Tibial artery (tissue), 4 donors: Measurements from ENCODE around the gene SMYD3.

Source experiments
- DNase-seq, 2 donors: peaks; one replicate each; pipeline ENCODE4 v3.0.0-alpha.2; 2019
- H3K27ac ChIP-seq, 2 donors: fragments of 200-600 bp; sonication (generic) in 1 of 2; 1 replicate in 1 of 2; 2 replicates in 1 of 2; pipeline ENCODE4 v1.5.1; 2018 to 2019; ENCODE audit warnings: mild to moderate bottlenecking in 1 of 2
- H3K27me3 ChIP-seq, 2 donors: fragments of 200-600 bp; sonication (generic) in 1 of 2; one replicate each; pipeline versions ENCODE4 v1.5.1 to v1.6.0; 2016 to 2019
- H3K36me3 ChIP-seq, 3 donors: fragments of 200-600 bp; sonication (generic) in 2 of 3; one replicate each; pipeline ENCODE4 v1.5.1; 2016 to 2019; ENCODE audit warnings: mild to moderate bottlenecking in 2 of 3
- H3K4me1 ChIP-seq, 4 donors: fragments of 200-600 bp; sonication (generic) in 2 of 4; 1 replicate in 3 of 4; 2 replicates in 1 of 4; pipeline ENCODE4 v1.5.1; 2016 to 2019
- H3K4me3 ChIP-seq, 2 donors: fragments of 200-600 bp; sonication (generic) in 1 of 2; 1 replicate in 1 of 2; 2 replicates in 1 of 2; pipeline ENCODE4 v1.5.1; 2018 to 2019; ENCODE audit warnings: mild to moderate bottlenecking in 2 of 2
- H3K9me3 ChIP-seq, 3 donors: fragments of 200-600 bp; sonication (generic) in 1 of 3; one replicate each; pipeline ENCODE4 v1.5.1; 2016 to 2019
- CTCF ChIP-seq, 2 experiments: fragments of 200-600 bp in 1 of 2; fragments of 450-650 bp in 1 of 2; IDR thresholded peaks; one replicate each; pipeline ENCODE4 v1.5.1; 2017 to 2019; ENCODE audit warnings: antibody characterized with exemption in 2 of 2, mild to moderate bottlenecking in 1 of 2, moderate library complexity in 1 of 2
- intact Hi-C: fragments of 100-400 bp; cut with DNase I; formaldehyde crosslinking; loops from one replicate; pipeline ENCODE4 v1.15.0; 2023; ENCODE audit warnings: low total_unique reads

SMYD3 gene

GRCh38 chr1:245929224-245929623 lies 577.9 kb downstream of the SMYD3 start:
- no peak overlapping the region for H3K4me3 ChIP-seq
- no peaks in the 10 kb centered on the region for H3K4me1 ChIP-seq
- DNase-seq, result no peak
- intact Hi-C loops, result no loop called here
- H3K27me3 ChIP-seq, result no peaks in the 10 kb centered on the region
- no peak for TF ChIP-seq CTCF (IDR thresholded peaks at IDR 0.05)
- no peak overlapping the region for H3K27ac ChIP-seq
- H3K36me3 ChIP-seq, result peaks cover 0 to 7% (median 0%) of the 10 kb centered on the region in 3 donors
- no peaks in the 10 kb centered on the region for H3K9me3 ChIP-seq

GRCh38 chr1:245926888-245927287 lies 580.2 kb downstream of the SMYD3 start:
- TF ChIP-seq CTCF (IDR thresholded peaks at IDR 0.05), result no peak
- intact Hi-C loops, result no loop called here
- H3K4me3 ChIP-seq, result no peak overlapping the region

GRCh38 chr1:245923215-245923614 lies 583.9 kb downstream of the SMYD3 start:
- Histone ChIP-seq H3K36me3 (peaks cover 0 to 7% (median 0%) of the 10 kb centered on the region in 3 donors), H3K27ac (no peak overlapping the region), H3K4me1 (no peaks in the 10 kb centered on the region), H3K27me3 (no peaks in the 10 kb centered on the region), H3K9me3 (no peaks in the 10 kb centered on the region), H3K4me3 (no peak overlapping the region)
- no peak for DNase-seq
- intact Hi-C loops, result no loop called here
- TF ChIP-seq CTCF (IDR thresholded peaks at IDR 0.05), result no peak

More at GRCh38 chr1:245926888-245927287, 580.2 kb downstream of the SMYD3 start:
- Histone ChIP-seq H3K9me3 (no peaks in the 10 kb centered on the region), H3K27me3 (no peaks in the 10 kb centered on the region), H3K36me3 (peaks cover 0 to 7% (median 0%) of the 10 kb centered on the region in 3 donors), H3K27ac (no peak overlapping the region), H3K4me1 (no peaks in the 10 kb centered on the region)
- DNase-seq, result no peak

GRCh38 chr1:245921417-245921816 lies 585.7 kb downstream of the SMYD3 start:
- TF ChIP-seq CTCF (IDR thresholded peaks at IDR 0.05), result no peak
- DNase-seq, result no peak
- no peak overlapping the region for H3K4me3 ChIP-seq
- H3K36me3 ChIP-seq, result no peaks in the 10 kb centered on the region
- intact Hi-C loops, result no loop called here
- no peaks in the 10 kb centered on the region for H3K27me3 ChIP-seq
- no peaks in the 10 kb centered on the region for H3K4me1 ChIP-seq
- H3K27ac ChIP-seq, result no peak overlapping the region
- no peaks in the 10 kb centered on the region for H3K9me3 ChIP-seq

- H3K4me3 ChIP-seq, result no peak overlapping the region
- no peaks in the 10 kb centered on the region for H3K27me3 ChIP-seq
- intact Hi-C loops, result no loop called here
- DNase-seq, result no peak
- peaks cover 0 to 4% (median 0%) of the 10 kb centered on the region in 3 donors for H3K36me3 ChIP-seq
- H3K9me3 ChIP-seq, result no peaks in the 10 kb centered on the region
- no peak overlapping the region for H3K27ac ChIP-seq
- no peak for TF ChIP-seq CTCF (IDR thresholded peaks at IDR 0.05)
- H3K4me1 ChIP-seq, result no peaks in the 10 kb centered on the region
Observed at GRCh38 chr1:245917403-245917802, 589.7 kb downstream of the SMYD3 start.

- TF ChIP-seq CTCF (IDR thresholded peaks at IDR 0.05), result no peak
- H3K27me3 ChIP-seq, result no peaks in the 10 kb centered on the region
- intact Hi-C loops, result no loop called here
- no peak overlapping the region for H3K4me3 ChIP-seq
- no peak overlapping the region for H3K27ac ChIP-seq
- DNase-seq, result no peak
- peaks cover 0 to 4% (median 0%) of the 10 kb centered on the region in 3 donors for H3K36me3 ChIP-seq
- no peaks in the 10 kb centered on the region for H3K4me1 ChIP-seq
- H3K9me3 ChIP-seq, result no peaks in the 10 kb centered on the region
Observed at GRCh38 chr1:245915841-245916240, 591.2 kb downstream of the SMYD3 start.
